SH-SY5Y (cell line): Measurements from ENCODE around the gene IGF1R.

Experiments
- GATA2 ChIP-seq: IDR thresholded peaks from 2 replicates; pipeline ENCODE4 v1.6.1; 2011; ENCODE audit warnings: mild to moderate bottlenecking, low read depth, low read length
- GATA3 ChIP-seq: IDR thresholded peaks from 2 replicates; pipeline ENCODE4 v1.6.1; 2011; ENCODE audit warnings: low read depth, mild to moderate bottlenecking, low read length, moderate library complexity

- TF ChIP-seq GATA3: no peak
- TF ChIP-seq GATA2: no peak
Observed at GRCh38 chr15:98794748-98795147, 146.4 kb downstream of the IGF1R start.
